MM.1S (cell line): ENCODE data around the gene ZNF473.
A peak's percentile ranks its signal among the peaks of the same experiment; 100 is the strongest.

ENCODE experiments used
- DNase-seq: peaks from one replicate; pipeline ENCODE4 v3.0.0-alpha.2; 2015
- H2AFZ ChIP-seq: fragments of 300-600 bp; sonication (generic); 2 replicates; pipeline ENCODE4 v1.6.0; 2016; ENCODE audit warnings: antibody characterized with exemption, low read length
- H3F3A ChIP-seq: fragments of 300-600 bp; sonication (generic); 2 replicates; pipeline ENCODE4 v1.6.1; 2016; ENCODE audit warnings: mild to moderate bottlenecking, antibody characterized with exemption, low read length, moderate library complexity, mixed read lengths; ENCODE audit not compliant: insufficient read depth
- H3K27ac ChIP-seq: fragments of 300-600 bp; sonication (generic); 2 replicates; pipeline ENCODE4 v1.5.1; 2016; ENCODE audit warnings: mild to moderate bottlenecking, low read length
- H3K27me3 ChIP-seq: fragments of 300-600 bp; sonication (generic); replicated peaks from 2 replicates; pipeline ENCODE4 v1.6.0; 2016; ENCODE audit warnings: low read length; ENCODE audit not compliant: insufficient read depth
- H3K36me3 ChIP-seq: fragments of 300-600 bp; sonication (generic); replicated peaks from 2 replicates; pipeline ENCODE4 v1.6.1; 2016; ENCODE audit warnings: mild to moderate bottlenecking, low read length, mixed read lengths; ENCODE audit not compliant: insufficient read depth
- H3K4me1 ChIP-seq: fragments of 300-600 bp; sonication (generic); 2 replicates; pipeline ENCODE4 v1.6.1; 2016; ENCODE audit warnings: low read length, mixed read lengths
- H3K4me2 ChIP-seq: fragments of 300-600 bp; sonication (generic); 2 replicates; pipeline ENCODE4 v1.6.0; 2016; ENCODE audit warnings: low read depth, low read length
- H3K4me3 ChIP-seq: fragments of 300-600 bp; sonication (generic); 2 replicates; pipeline ENCODE4 v1.5.1; 2016; ENCODE audit warnings: low read length, mixed read lengths
- H3K79me2 ChIP-seq: fragments of 300-600 bp; sonication (generic); 2 replicates; pipeline ENCODE4 v1.6.1; 2016; ENCODE audit warnings: mixed run types, low read length, mixed read lengths
- H3K9ac ChIP-seq: fragments of 300-600 bp; sonication (generic); 2 replicates; pipeline ENCODE4 v1.6.1; 2016; ENCODE audit warnings: low read length, mixed read lengths
- H3K9me2 ChIP-seq: fragments of 300-600 bp; sonication (generic); replicated peaks from 2 replicates; pipeline ENCODE4 v1.6.1; 2016; ENCODE audit warnings: mild to moderate bottlenecking, low read length, mixed read lengths; ENCODE audit not compliant: insufficient read depth
- H3K9me3 ChIP-seq: fragments of 300-600 bp; sonication (generic); replicated peaks from 2 replicates; pipeline ENCODE4 v1.6.1; 2016; ENCODE audit warnings: mild to moderate bottlenecking, low read length, mixed read lengths; ENCODE audit not compliant: insufficient read depth
- H4K20me1 ChIP-seq: fragments of 300-600 bp; sonication (generic); 2 replicates; pipeline ENCODE4 v1.6.1; 2016; ENCODE audit warnings: mild to moderate bottlenecking, low read length, moderate library complexity, mixed read lengths; ENCODE audit not compliant: insufficient read depth
- EZH2 ChIP-seq: fragments of 300-600 bp; sonication (generic); optimal IDR thresholded peaks from 2 replicates; pipeline ENCODE3; 2017; ENCODE audit warnings: low read depth, mild to moderate bottlenecking, antibody characterized with exemption, low read length, mixed read lengths
- EZH2phosphoT487 ChIP-seq: fragments of 300-600 bp; sonication (generic); IDR thresholded peaks from 2 replicates; pipeline ENCODE4 v1.6.1; 2018; ENCODE audit warnings: antibody characterized with exemption, low read length
- TF ChIP-seq, protein P1 (sequence below): fragments of 300-600 bp; sonication (generic); IDR thresholded peaks from 2 replicates; pipeline ENCODE4 v1.5.1; 2016; ENCODE audit warnings: antibody characterized with exemption, low read length, mixed read lengths

ZNF473 gene

DNA sequence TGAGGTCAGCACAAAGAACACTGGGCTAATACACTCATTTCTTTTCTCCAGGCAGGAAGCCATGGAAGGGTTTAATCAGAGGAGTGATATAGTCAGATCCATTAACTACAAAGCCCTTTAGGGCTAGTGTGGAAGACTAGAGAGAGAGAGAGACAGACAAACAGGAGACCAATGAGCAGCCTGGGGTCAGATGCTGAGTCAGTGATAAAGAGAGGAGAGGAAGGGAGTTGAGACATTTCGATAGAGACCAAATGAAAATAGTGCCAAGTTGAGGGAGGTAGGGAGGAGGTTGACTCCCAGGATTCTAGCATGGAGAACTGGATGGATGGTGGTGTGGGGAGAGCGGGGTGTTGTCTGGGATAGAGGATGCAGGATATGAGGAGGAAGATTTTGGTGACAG, 18.2 kb downstream of the ZNF473 start:
- H3K36me3 ChIP-seq: peaks cover 40% of the 10 kb centered on the region

DNA sequence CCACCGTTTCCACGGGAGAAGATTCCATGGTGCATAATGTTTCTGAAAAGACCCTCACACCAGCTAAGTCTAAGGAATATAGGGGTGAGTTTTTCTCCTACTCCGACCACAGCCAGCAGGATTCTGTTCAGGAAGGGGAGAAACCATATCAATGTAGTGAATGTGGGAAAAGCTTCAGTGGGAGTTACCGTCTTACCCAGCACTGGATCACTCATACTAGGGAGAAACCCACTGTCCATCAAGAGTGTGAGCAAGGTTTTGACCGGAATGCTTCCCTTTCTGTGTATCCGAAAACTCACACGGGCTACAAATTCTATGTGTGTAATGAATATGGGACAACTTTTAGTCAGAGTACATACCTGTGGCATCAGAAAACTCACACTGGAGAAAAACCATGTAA, 19.1 kb downstream of the ZNF473 start:
- Histone ChIP-seq H3K79me2 (no peaks in the 10 kb centered on the region), H3K27me3 (no peaks in the 10 kb centered on the region), H3K4me1 (no peaks in the 10 kb centered on the region), H3K9me3 (no peaks in the 10 kb centered on the region), H3F3A (no peaks in the 10 kb centered on the region), H3K4me2 (no peak overlapping the region), H3K9me2 (no peaks in the 10 kb centered on the region), H3K9ac (no peak overlapping the region), H2AFZ (no peak overlapping the region), H3K4me3 (no peak overlapping the region), H4K20me1 (no peaks in the 10 kb centered on the region), H3K27ac (no peak overlapping the region), H3K36me3 (peaks cover 33% of the 10 kb centered on the region)
- DNase-seq: no peak
- TF ChIP-seq, protein P1, sequence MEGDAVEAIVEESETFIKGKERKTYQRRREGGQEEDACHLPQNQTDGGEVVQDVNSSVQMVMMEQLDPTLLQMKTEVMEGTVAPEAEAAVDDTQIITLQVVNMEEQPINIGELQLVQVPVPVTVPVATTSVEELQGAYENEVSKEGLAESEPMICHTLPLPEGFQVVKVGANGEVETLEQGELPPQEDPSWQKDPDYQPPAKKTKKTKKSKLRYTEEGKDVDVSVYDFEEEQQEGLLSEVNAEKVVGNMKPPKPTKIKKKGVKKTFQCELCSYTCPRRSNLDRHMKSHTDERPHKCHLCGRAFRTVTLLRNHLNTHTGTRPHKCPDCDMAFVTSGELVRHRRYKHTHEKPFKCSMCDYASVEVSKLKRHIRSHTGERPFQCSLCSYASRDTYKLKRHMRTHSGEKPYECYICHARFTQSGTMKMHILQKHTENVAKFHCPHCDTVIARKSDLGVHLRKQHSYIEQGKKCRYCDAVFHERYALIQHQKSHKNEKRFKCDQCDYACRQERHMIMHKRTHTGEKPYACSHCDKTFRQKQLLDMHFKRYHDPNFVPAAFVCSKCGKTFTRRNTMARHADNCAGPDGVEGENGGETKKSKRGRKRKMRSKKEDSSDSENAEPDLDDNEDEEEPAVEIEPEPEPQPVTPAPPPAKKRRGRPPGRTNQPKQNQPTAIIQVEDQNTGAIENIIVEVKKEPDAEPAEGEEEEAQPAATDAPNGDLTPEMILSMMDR: no peak
- no peak for TF ChIP-seq EZH2phosphoT487
- TF ChIP-seq EZH2: no peak

More for the DNA sequence above, 18.2 kb downstream of the ZNF473 start:
- Histone ChIP-seq H3K9me3 (no peaks in the 10 kb centered on the region), H4K20me1 (no peaks in the 10 kb centered on the region), H3K27me3 (no peaks in the 10 kb centered on the region), H3K4me3 (no peak overlapping the region), H3K4me2 (no peak overlapping the region), H3K4me1 (no peaks in the 10 kb centered on the region), H2AFZ (no peak overlapping the region), H3K27ac (no peak overlapping the region), H3K9me2 (no peaks in the 10 kb centered on the region), H3K79me2 (no peaks in the 10 kb centered on the region), H3F3A (no peaks in the 10 kb centered on the region), H3K9ac (no peak overlapping the region)
- no peak for TF ChIP-seq EZH2
- no peak for TF ChIP-seq EZH2phosphoT487
- TF ChIP-seq, protein P1: no peak
- DNase-seq: no peak

DNA sequence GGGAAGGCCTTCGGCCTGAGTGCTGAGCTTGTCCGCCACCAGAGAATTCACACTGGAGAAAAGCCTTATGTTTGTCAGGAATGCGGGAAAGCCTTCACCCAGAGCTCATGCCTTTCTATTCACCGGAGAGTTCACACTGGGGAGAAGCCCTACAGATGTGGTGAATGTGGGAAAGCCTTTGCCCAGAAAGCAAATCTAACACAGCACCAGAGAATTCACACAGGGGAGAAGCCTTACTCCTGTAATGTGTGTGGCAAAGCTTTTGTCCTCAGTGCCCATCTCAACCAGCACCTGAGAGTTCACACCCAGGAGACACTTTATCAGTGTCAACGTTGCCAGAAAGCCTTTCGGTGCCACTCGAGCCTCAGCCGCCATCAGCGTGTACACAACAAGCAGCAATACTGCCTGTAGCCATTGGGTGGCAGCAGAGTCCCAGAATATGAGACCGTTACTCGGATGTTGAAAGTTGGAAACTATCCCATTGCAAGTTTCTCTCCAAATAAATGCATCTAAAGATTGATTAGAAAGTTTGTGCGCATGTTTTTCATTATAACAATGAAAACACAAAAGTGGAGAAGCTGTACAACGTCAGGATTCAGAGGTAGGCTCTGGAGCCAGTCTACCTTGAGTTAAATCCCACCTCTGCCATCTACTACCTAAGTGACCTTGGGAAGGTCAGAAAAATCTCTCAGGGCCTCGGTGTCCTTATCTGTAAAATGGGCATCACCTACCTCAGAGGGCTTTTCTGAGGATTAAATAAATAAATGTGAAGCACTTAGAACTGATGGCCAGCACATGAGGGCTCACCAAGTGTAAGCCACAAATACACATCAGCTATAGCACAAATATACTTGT, 21.1 kb downstream of the ZNF473 start:
- Histone ChIP-seq H3K9ac (no peak overlapping the region), H3K4me3 (no peak overlapping the region), H3K4me2 (no peak overlapping the region), H3K27me3 (no peaks in the 10 kb centered on the region), H3K9me3 (no peaks in the 10 kb centered on the region), H3K4me1 (no peaks in the 10 kb centered on the region), H3K36me3 (peaks cover 25% of the 10 kb centered on the region), H3F3A (no peaks in the 10 kb centered on the region), H3K27ac (no peak overlapping the region), H4K20me1 (no peaks in the 10 kb centered on the region), H3K9me2 (no peaks in the 10 kb centered on the region), H2AFZ (no peak overlapping the region), H3K79me2 (no peaks in the 10 kb centered on the region)
- TF ChIP-seq, protein P1: peak; percentile 56
- TF ChIP-seq EZH2: no peak
- no peak for DNase-seq
